AG20443 (cell line): Measurements from ENCODE around the gene HSPA1B.
"Not testable (repeated sequence)": the region's sequence is repeated elsewhere in the genome, so short reads cannot be mapped to it uniquely, and the experiment has no call there.

Experiments
- DNase-seq: peaks from one replicate; pipeline ENCODE4 v3.0.0; 2012; ENCODE audit warnings: low spot score, mixed read lengths

HSPA1B gene

DNA sequence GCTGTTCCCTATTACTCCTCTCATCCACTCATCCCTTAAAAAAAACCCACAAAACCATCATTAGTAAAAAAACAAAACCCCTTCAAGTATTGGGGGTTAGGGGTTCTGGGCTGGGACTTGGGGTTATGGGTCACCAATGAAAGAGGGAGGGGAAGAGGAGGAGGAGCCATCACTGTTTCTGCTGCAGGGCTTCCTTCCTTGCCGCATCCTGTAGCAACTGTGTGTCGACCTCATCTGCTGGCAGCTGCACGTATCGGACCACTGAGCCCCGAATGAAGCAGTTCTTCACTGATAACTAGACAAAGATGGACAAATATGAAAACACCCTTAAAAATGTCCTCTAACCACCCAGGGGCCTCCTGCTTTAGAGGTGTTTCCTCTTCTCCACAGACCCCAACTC is 29.9 kb upstream of the HSPA1B start:
- DNase-seq = no peak

DNA sequence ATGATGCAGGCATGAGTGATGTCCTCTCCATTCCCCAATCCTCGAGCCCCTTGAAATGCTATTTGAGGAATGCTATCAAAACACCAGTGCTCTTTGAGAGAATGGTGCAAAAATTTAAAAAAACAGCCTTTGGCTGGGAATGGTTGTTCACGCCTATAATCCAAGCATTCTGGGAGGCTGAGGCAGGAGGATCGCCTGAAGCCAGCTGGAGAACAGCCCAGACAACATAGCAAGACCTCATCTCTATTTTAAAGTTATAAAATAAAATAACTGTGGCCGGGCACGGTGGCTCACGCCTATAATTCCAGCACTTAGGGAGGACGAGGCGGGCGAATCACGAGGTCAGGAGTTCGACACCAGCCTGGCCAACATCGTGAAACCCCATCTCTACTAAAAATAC is 27.8 kb upstream of the HSPA1B start:
- DNase-seq = no peak

DNA sequence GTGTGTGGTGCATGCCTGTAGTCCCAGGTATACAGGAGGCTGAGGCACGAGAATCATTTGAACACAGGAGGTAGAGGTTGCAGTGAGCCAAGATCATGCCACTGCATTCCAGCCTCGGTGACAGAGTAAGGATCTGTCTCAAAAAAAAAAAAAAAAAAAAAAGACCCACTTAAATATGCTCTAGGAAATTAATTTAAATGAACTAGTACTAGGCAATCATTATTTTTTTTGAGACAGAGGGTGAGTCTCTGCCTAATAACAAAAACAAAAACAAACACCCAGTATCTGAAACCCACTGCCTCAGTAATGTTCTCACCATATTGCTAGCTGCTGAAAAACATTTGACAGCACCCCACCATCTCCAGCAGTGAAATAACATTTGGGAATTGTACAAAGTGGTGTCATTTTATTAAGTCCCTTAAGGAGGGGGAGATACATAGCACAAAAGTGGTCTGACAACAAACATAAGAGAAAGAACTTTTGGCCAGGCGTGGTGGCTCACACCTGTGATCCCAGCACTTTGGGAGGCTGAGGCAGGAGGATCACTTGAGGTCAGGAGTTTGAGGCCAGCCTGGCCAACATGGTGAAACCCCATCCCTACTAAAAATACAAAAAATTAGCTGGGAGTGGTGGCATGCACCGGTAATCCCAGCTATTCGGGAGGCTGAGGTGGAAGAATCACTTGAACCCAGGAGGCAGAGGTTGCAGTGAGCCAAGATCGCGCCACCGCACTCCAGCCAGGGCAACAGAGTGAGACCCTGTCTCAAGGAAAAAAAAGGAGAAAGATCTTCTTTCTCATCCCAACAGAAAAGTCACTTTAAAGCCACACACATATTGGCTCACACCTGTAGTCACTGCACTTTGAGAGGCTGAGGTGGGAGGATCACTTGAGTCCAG is 26.3 kb upstream of the HSPA1B start:
- not testable (repeated sequence) for DNase-seq

DNA sequence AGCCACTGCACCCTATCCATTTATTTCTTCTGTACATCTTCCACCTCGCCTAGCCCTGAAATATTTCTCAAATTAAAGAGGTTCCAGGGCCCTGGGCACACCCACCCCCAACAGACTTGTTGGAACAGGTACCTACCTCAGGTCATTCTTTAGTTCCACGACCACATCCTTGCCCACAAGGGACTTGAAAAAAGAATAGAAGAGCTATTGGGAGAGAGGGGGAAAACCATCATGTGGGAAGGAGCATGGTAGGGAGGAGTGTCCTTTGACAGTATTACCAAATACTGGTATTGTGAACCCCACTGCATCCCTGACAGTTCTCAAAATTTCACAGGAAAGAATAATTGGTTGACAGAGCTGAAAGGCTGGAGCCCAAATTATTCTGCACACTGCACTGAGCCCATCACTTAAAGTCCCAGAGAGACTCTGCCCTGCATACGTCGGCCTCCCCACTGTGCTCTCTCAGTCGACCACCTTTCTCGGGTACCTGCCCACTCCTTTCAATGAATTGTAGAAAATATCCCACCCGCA is 21.5 kb upstream of the HSPA1B start:
- no peak for DNase-seq

DNA sequence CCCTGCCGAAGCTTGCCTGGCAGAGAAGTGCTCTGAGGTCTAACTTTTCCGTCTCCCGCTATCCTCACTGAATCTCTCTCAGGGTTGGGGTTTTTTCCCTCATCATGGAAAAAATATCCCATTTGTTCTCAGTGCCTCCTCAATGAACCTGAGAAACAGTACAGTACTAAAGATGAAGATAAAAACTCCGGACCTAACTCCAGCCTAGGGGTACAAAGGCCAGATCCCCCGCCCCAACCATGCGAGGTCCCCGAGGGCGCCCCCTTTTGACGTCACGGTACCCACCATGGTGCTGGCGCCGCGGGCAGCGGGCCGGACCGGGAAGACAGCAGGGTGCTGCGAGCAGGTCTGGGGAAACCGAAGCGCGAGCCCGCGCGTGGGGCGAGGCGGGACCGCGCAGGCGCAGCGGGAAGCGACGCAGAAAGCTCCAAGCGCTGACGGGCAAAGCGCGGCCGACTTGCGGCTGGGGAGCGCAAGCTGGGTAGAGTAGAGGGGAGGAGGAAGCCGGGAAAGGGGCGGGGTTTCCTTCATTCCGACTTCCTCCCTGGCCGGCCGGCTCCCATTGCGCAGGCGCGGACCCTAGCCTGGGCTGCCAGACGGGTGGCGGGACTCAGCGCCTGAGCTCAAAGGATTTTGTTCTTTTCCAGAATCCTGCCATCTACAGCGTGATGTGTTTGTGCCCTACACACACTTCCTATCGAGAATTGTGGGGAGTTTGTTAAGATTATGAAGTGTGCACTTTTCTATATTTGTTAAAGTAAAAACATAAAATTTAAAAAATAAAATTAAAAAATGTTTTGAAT is 20.9 kb upstream of the HSPA1B start, which contains the start of gene LSM2:
TSS of gene LSM2 (minus strand) at position 497 of the 803 bp plus-strand sequence. CDS start at position 288, 209 bp downstream.
- peak; percentile 99 for DNase-seq

DNA sequence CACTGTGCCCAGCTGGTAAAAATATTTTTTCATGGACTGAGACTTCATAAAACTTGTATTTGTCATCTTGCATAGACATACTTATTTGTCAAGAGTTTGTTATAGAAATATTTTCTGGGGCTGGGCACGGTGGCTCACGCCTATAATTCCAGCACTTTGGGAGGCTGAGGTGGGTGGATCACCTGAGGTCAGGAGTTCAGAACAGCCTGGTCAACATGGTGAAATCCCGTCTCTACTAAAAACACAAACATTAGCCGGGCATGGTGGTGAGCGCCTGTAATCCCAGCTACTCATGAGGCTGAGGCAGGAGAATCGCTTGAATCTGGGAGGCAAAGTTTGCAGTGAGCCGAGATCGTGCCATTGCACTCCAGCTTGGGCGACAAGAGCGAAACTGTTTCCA is 18.9 kb upstream of the HSPA1B start:
- not testable (repeated sequence) for DNase-seq

DNA sequence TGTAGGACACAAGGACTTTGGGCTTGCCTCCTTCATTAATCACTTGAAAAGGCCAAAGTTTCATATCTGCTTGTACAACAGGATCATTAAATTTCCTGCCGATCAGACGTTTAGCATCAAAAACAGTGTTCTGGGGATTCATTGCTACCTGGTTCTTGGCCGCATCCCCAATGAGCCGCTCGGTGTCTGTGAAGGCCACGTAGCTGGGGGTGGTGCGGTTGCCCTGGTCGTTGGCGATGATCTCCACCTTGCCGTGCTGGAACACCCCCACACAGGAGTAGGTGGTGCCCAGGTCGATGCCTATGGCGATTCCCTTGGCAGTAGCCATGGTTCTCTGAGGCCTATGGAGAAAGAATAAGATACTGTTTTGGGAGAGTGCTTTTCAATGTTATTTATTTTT is 15.9 kb upstream of the HSPA1B start:
- DNase-seq = no peak

DNA sequence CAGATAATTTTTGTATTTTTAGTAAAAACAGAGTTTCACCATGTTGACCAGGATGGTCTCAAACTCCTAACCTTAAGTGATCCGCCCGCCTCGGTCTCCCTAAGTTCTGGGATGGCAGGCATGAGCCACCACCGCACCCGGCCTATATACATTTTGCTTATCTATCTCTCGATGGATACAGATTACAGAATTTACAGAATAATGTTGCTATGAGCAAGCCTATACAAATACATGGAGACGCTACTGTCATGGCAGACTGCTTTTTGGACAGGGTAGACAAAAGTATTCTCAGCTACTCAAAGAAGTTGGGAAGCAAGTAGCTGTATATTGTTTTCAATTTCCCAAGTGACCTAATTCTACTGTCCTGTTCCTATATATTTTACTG is 14.1 kb upstream of the HSPA1B start:
- DNase-seq = no peak

DNA sequence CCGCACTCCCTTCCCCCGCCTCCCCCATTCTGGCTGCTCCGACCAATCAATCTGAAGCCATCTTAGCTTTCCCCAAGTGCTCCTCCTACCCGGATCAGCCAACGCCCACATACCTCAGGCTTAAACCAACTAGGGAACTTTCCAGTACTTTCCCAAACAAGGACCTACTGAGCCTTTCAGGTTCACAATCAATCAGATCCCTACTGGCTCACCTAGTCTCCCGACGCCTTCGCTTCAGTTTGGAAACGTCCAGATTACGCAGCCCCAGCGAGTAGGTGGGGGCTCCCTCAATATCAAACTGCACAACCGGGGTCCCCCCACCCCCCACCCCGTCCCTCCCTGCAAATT is 12.9 kb upstream of the HSPA1B start:
- DNase-seq = peak; percentile 92

DNA sequence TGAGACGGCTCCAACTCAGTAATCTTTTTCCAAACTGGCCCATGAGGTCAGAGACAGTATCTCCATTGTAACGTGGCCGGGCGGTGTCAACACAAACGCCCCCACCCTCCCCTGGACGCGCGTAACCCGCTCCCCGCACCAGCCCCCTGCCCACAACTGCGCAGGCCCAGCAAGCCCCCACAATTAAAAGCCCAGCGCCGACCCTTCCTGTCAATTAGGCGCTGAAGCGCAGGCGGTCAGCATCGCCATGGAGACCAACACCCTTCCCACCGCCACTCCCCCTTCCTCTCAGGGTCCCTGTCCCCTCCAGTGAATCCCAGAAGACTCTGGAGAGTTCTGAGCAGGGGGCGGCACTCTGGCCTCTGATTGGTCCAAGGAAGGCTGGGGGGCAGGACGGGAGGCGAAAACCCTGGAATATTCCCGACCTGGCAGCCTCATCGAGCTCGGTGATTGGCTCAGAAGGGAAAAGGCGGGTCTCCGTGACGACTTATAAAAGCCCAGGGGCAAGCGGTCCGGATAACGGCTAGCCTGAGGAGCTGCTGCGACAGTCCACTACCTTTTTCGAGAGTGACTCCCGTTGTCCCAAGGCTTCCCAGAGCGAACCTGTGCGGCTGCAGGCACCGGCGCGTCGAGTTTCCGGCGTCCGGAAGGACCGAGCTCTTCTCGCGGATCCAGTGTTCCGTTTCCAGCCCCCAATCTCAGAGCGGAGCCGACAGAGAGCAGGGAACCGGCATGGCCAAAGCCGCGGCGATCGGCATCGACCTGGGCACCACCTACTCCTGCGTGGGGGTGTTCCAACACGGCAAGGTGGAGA is 12.3 kb upstream of the HSPA1B start, which contains the start of the genes HSPA1A and HSPA1L:
TSS of gene HSPA1A (plus strand) at position 519 of the 814 bp plus-strand sequence. CDS start at position 733, 214 bp downstream.
TSS of gene HSPA1L (minus strand) at position 259 of the 814 bp plus-strand sequence. CDS start 3,311 bp downstream, outside the sequence.
- DNase-seq = peak; percentile 92

DNA sequence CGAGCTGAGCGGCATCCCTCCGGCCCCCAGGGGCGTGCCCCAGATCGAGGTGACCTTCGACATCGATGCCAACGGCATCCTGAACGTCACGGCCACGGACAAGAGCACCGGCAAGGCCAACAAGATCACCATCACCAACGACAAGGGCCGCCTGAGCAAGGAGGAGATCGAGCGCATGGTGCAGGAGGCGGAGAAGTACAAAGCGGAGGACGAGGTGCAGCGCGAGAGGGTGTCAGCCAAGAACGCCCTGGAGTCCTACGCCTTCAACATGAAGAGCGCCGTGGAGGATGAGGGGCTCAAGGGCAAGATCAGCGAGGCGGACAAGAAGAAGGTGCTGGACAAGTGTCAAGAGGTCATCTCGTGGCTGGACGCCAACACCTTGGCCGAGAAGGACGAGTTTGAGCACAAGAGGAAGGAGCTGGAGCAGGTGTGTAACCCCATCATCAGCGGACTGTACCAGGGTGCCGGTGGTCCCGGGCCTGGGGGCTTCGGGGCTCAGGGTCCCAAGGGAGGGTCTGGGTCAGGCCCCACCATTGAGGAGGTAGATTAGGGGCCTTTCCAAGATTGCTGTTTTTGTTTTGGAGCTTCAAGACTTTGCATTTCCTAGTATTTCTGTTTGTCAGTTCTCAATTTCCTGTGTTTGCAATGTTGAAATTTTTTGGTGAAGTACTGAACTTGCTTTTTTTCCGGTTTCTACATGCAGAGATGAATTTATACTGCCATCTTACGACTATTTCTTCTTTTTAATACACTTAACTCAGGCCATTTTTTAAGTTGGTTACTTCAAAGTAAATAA is 10.2 kb upstream of the HSPA1B start:
- DNase-seq = not testable (repeated sequence)

DNA sequence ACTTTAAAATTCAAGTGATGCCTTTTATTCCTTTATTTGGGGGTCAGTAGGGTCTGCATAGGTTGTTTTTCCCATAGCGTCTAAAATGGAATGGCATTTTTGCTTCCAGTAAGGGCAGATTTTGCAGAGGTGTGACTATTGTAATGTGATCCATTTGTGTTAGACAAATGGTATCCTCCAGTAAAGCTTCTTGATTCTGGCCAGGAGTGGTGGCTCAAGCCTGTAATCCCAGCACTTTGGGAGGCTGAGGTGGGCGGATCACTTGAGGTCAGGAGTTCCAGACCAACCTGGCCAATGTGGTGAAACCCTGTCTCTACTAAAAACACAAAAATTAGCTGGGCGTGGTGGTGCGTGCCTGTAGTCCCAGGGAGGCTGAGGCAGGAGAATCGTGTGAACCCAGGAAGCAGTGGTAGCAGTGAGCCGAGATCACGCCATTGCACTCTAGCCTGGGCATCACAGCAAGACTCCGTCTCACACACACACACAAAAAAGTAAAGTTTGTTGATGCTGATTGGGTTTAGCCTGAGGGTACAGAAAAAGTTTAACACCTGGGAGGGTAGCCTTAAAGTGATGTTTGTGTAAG is 9.5 kb upstream of the HSPA1B start:
- DNase-seq = not testable (repeated sequence)

DNA sequence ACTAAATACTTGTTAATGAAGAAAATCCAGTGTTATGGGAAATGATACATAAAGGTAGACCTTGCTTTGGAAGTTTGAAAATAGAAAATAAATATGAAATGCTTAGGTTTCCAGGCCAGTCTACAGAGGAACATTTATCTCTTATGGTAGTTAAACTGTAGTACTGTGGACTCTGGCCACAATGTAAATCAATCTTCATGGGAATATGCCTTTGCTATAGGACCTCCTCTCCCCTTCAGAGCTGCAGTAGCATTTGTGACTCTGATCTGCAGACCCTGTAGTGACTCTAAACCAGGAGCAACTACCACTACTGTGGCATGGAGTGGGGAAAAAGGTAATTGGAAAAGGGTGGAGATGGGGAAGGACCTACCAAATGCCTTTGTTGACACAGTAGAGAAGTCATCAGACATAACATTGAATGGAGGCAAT is 7.7 kb upstream of the HSPA1B start:
- no peak for DNase-seq

DNA sequence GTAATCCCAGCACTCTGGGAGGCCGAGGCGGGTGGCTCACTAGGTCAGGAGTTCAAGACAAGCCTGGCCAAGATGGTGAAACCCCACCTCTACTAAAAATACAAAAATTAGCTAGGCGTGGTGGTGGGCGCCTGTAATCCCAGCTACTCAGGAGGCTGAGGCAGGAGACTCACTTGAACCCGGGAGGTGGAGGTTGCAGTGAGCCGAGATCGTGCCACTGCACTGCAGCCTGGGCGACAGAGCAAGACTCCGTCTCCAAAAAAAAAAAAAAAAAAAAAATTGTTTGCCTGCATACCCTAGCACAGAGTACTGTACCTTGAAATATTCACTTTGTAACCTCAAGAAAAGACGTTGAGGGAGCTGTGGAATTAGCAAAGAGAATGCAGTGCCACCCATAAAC is 7.1 kb upstream of the HSPA1B start:
- not testable (repeated sequence) for DNase-seq

DNA sequence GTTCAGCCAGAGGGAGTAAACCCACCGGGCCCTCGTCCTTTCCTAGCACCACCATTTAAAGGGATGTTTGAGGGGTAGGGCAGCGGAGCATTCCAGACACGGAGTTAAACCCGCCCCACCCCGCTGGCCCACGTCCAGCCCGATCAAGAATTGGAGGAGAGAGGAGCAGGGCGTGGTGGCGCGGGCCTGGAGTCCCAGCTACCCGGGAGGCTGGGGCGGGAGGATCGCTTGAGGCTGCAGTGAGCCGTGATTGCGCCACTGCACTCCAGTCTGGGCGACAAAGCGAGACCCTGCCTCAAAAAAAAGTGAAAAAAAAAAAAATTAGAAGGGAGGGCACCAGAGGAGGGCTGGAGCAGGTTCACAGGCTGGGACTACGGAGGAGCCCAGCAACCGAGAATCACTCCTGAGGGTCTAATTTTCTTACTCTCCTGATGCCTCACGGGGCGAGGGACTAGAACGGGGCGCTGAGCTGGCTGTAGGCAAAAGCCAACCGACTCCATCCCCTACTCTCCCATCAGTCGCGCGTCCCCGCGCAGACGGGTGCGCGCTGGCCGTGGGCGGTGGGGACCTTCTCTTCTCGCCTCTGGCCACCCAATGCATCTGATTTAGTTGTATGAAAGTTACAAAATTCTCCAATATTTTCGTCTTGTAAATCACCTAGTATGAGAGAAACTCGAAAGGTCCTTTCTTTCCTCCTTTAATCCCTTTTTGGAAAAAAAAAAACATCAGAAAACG is 6.1 kb upstream of the HSPA1B start:
- peak; percentile 42 for DNase-seq

DNA sequence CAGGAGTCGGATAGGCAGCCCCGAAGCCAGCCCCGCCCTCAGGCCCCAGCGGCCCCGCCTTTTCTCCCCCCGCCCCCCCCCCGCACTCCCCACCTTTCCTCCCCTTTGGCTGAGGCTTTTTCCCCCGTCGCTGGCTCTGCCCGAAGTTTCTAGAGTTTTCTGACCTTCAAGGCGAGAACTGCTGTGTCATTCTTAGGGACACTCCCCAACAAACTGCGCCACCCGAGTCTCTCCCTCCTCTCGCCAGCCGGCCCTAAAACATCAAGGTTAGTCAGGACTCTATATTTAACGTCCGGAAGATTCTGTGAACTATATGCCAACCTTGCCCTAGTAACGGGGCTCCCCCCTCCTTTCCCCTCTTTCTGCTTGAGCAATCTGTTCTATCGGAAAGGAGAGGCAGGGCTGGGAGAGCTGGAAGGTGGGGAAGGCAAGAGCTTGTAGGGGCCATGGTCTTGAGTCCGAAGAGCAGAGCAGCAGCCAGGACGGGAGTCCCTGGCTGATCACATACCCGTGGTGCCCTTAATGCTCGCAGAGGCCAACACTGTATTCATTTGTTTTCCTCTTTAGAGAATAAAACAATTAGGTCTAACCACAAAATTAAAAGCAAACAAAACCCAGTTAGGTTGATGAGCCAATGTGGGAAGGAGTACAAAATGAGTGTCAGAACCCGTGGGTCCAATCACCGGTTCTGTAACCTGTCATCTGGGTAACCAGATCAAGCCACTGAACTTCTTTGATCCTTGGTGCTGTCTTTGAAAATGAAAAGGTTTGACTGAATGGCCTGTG is 5.3 kb upstream of the HSPA1B start:
- DNase-seq = peak; percentile 86

DNA sequence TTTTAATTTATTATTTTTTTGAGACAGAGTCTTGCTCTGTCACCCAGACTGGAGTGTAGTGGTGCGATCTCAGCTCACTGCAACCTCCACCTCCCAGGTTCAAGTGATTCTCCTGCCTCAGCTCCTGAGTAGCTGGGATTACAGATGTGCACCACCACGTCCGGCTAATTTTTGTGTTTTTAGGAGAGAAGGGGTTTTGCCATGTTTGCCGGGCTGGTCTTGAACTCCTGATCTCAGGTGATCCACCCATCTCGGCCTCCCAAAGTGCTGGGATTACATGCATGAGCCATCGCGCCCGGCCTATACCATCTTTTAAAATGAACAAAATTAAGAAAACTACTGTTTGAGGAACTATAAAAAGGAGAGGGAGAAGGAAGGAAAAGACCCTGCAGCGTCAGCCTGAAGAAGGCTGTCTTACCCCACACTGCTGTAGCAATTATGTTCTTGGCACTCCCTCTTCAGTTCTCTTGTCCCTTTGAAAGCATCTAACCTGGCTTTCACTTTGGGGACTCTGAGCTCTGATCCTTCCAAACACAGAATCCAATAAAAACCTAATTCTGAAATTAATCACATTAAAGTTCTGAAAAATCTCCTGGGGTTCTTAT is 3.8 kb upstream of the HSPA1B start:
- not testable (repeated sequence) for DNase-seq

DNA sequence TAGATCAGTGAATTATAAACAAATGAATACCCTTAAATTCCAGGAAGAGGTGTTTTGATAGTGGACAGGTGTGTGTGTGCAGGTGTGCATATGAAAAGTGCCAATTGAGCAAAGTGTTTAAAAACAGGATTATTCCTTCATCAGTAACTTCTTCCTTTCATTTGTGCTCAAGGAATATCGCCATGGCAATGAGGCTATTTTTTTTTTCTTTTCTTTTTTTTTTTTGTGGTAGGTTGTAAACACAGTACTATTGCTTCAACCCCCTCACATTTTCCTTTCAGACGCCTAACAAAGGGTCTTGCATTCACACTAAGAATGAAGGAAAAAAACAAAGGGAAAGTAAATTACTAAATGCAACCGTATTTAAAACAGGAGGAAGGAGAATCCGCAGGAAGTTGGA is 2.0 kb upstream of the HSPA1B start:
- DNase-seq = no peak
